ENCODE data around the gene PPL. TPM values are rescaled to one million over a fixed set of nuclear protein-coding genes. Genes with fewer than 3 reads are reported as not detected.
A peak's percentile ranks its signal among the peaks of the same experiment; 100 is the strongest.

PPL gene
- total RNA-seq, 6 experiments from 2014 or later, result 6.9 to 23.8 (median 14.4) TPM

DNA sequence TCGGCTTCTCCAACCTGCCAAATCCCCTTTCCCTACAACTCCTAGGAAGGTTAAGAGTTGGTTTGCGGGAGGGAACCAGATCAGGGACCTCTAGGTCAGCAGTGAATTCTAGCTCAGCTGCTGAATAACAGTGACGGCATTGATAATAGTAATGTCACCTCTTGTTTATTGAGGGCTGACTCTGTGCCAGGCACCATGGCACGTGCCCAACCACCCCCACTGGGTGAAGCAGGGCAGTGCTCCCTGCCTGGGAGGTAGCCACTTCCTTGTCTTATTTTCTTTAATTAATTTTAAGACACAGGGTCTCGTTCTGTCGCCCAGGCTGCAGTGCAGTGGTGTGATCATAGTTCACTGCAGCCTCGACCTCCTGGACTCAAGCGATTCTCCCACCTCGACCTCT lies 5.5 kb upstream of the PPL start:
- Histone ChIP-seq H3K4me1 (peaks cover 0 to 23% (median 3%) of the 10 kb centered on the region in 4 donors), H3K36me3 (no peaks in the 10 kb centered on the region), H3K27ac (no peak overlapping the region), H3K27me3 (no peaks in the 10 kb centered on the region), H3K4me3 (no peak overlapping the region), H3K9me3 (no peaks in the 10 kb centered on the region)
- 55% methylated on average over 4 of the region's 9 CpGs for WGBS (ENCODE audit: insufficient coverage, low coverage, low lambda C conversion rate, missing lambda C conversion rate)
- ATAC-seq, result no peak
- intact Hi-C loops (cut with DNase I), result no loop called here
- TF ChIP-seq POLR2A (IDR thresholded peaks at IDR 0.05), result no peak
- no peak for DNase-seq

DNA sequence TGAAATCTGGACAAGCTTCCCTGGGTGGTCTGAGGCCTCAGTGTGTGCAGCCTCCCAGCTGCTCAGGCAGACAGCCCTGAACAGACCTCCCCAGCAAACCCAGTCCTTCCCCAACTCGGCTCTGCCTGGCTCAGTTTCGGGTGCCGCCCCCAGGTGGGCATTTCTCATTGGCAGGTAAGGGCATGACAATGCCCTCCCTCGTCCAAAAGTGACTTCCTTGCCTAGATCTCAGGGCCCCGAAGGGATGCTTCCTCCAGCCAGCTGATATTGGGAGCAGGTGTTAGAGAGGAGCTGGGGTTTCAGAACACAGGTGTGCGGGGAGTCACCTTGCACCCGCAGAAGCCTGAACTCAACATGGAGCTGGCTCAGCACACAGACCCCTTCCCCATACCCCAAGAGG lies 3.8 kb upstream of the PPL start:
- no peak overlapping the region for H3K4me3 ChIP-seq
- H3K27ac ChIP-seq, result no peak overlapping the region
- H3K9me3 ChIP-seq, result no peaks in the 10 kb centered on the region
- intact Hi-C loops (cut with DNase I), result no loop called here
- DNase-seq, result no peak
- 53% methylated on average over 4 of the region's 7 CpGs for WGBS (ENCODE audit: insufficient coverage, low coverage, low lambda C conversion rate, missing lambda C conversion rate)
- H3K4me1 ChIP-seq, result peaks cover 0 to 31% (median 3%) of the 10 kb centered on the region in 4 donors
- TF ChIP-seq POLR2A (IDR thresholded peaks at IDR 0.05), result no peak
- TF ChIP-seq, protein P1, sequence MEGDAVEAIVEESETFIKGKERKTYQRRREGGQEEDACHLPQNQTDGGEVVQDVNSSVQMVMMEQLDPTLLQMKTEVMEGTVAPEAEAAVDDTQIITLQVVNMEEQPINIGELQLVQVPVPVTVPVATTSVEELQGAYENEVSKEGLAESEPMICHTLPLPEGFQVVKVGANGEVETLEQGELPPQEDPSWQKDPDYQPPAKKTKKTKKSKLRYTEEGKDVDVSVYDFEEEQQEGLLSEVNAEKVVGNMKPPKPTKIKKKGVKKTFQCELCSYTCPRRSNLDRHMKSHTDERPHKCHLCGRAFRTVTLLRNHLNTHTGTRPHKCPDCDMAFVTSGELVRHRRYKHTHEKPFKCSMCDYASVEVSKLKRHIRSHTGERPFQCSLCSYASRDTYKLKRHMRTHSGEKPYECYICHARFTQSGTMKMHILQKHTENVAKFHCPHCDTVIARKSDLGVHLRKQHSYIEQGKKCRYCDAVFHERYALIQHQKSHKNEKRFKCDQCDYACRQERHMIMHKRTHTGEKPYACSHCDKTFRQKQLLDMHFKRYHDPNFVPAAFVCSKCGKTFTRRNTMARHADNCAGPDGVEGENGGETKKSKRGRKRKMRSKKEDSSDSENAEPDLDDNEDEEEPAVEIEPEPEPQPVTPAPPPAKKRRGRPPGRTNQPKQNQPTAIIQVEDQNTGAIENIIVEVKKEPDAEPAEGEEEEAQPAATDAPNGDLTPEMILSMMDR (IDR thresholded peaks at IDR 0.05), result no peak
- ATAC-seq, result no peak
- no peaks in the 10 kb centered on the region for H3K36me3 ChIP-seq
- H3K27me3 ChIP-seq, result no peaks in the 10 kb centered on the region

DNA sequence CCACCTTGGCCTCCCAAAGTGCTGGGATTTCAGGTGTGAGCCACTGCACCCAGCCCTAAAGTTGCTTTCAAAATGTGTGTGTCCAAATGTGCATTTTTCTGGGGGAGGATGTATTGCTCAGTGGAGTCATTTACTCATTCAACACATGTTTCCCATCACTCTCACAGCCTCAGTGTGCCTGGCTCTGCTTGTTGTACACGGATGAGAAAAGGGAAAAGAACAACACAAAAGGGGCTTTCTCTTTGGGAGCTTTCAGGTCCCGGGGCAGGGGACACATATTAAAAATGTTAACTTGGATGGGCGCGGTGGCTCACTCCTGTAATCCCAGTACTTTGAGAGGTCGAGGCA lies 1.7 kb upstream of the PPL start:
- intact Hi-C loops (cut with DNase I), result no loop called here
- no peak for ATAC-seq
- no peak for DNase-seq
- Histone ChIP-seq H3K4me3 (no peak overlapping the region), H3K27me3 (no peaks in the 10 kb centered on the region), H3K4me1 (peaks cover 0 to 33% (median 8%) of the 10 kb centered on the region in 4 donors), H3K27ac (peak overlapping the region in 1 of 3 donors; percentile 69), H3K9me3 (no peaks in the 10 kb centered on the region), H3K36me3 (no peaks in the 10 kb centered on the region)
- WGBS (ENCODE audit: insufficient coverage, low coverage, low lambda C conversion rate, missing lambda C conversion rate), result 73% methylated on average over 5 of the region's 5 CpGs
- TF ChIP-seq, protein P1 (IDR thresholded peaks at IDR 0.05), result no peak
- no peak for TF ChIP-seq POLR2A (IDR thresholded peaks at IDR 0.05)

DNA sequence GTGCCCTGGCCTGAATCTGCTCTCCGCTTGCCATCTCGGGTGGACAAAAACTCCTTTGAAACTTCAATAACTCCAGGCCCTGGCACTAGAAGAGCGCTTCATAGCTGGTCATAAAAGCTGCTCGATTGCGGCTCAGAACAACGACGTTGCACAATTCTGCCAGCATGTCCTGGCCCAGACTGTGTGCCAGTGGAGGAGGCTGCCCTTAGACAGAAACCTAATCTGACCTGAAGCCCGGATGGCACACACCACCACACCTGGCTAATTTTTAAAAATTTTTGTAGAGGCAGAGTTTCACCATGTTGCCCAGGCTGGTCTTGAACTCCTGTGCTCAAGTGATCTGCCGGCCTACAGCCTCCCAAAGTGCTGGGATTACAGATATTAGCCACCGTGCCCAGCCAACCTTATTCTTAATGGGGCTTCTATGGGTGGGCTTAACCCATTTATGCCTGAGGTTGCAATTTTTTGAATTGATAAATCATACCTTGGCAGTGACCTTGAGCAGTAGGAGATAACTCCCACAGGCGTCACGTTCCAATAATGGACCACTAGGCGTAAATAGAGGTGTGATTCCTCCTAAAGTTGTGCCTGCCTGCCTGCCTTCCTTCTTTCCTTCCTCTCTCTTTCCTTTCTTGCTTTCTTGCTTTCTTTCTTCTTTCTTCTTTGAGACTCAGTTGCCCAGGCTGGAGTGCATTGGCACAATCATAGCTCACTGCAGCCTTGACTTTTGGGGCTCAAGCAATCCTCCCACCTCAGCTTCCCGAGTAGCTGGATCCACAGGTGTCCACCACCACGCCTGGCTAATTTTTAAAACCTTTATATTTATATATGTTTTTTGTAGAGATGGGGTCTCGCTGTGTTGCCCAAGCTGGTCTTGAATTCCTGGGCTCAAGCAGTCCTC lies 1.1 kb upstream of the PPL start:
- DNase-seq (peak; percentile 72 to 92 (median 88)), ATAC-seq (peak; percentile 49 to 66 (median 60))
- Histone ChIP-seq H3K4me1 (peaks cover 0 to 33% (median 8%) of the 10 kb centered on the region in 4 donors), H3K9me3 (no peaks in the 10 kb centered on the region), H3K27ac (peak overlapping the region; percentile 69 to 84 (median 69)), H3K27me3 (no peaks in the 10 kb centered on the region), H3K36me3 (no peaks in the 10 kb centered on the region), H3K4me3 (peak overlapping the region in 2 of 3 donors; percentile 45 to 77)
- TF ChIP-seq, protein P1 (IDR thresholded peaks at IDR 0.05), result no peak
- TF ChIP-seq POLR2A (IDR thresholded peaks at IDR 0.05), result no peak
- WGBS (ENCODE audit: insufficient coverage, low coverage, low lambda C conversion rate, missing lambda C conversion rate), result 51% methylated on average over 15 of the region's 16 CpGs
- intact Hi-C loops (cut with DNase I), result no loop called here

Measured in right lobe of liver (tissue), 6 donors.